ENCODE measurements around the gene TSPEAR. TPM values are rescaled to one million over a fixed set of nuclear protein-coding genes. Genes with fewer than 3 reads are reported as not detected.

The TSPEAR gene
- total and polyA plus RNA-seq, 2 donors (not counting 1 experiment from before 2014, with no cell fraction given) = not detected

DNA sequence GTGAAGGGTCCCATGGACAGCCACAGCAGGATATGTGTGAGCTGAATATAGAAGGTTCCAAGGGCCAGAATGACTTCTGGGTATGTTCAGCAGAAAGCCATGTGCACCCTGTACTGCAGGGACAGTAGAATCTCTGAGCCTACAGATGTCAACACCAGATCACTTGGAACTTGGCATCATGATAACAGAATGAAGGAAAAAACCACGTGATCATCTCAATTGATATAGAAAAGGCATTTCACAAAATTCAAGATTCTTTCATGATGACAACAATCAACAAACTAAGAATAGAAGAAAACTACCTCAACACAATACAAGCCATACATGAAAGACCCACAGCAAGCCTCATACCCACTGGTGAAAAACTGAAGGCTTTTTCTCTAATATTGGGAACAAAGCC is 43.8 kb downstream of the TSPEAR start:
- Histone ChIP-seq H4K20me1 (ENCODE audit: control insufficient read depth, insufficient read depth, low read length, poor library complexity, severe bottlenecking) (no peaks in the 10 kb centered on the region), H3K27ac (ENCODE audit: low read length in 2 of 2) (no peak overlapping the region), H3K79me2 (ENCODE audit: control insufficient read depth, insufficient read depth, low read length) (no peaks in the 10 kb centered on the region), H3K36me3 (replicated peaks in 1 of 2; ENCODE audit: control extremely low read depth in 1 of 2, control insufficient read depth in 1 of 2, extremely low read depth in 1 of 2, insufficient read depth in 2 of 2, low read length in 1 of 2) (no peaks in the 10 kb centered on the region), H2AFZ (ENCODE audit: insufficient read depth, low read depth, low read length, poor library complexity, severe bottlenecking) (no peak overlapping the region), H3K4me3 (ENCODE audit: control extremely low read depth in 1 of 5, extremely low read depth in 1 of 5, insufficient read depth in 1 of 5, low read depth in 2 of 5, low read length in 4 of 5) (no peak overlapping the region), H3K9ac (ENCODE audit: low read length) (no peak overlapping the region), H3K9me3 (ENCODE audit: control extremely low read depth in 1 of 3, control insufficient read depth in 2 of 3, insufficient read depth in 1 of 3, low read length in 2 of 3) (peaks cover 0 to 34% (median 13%) of the 10 kb centered on the region in 3 donors), H3K4me2 (replicated peaks; ENCODE audit: low read depth, low read length, poor library complexity, severe bottlenecking) (no peak overlapping the region), H3K4me1 (ENCODE audit: control insufficient read depth in 2 of 2, insufficient read depth in 2 of 2, low read length in 2 of 2) (no peaks in the 10 kb centered on the region), H3K27me3 (replicated peaks in 1 of 4; ENCODE audit: control extremely low read depth in 1 of 4, control insufficient read depth in 3 of 4, insufficient read depth in 4 of 4, low read length in 3 of 4) (peaks cover 0 to 19% (median 0%) of the 10 kb centered on the region in 4 experiments)
- intact Hi-C loops (cut with micrococcal nuclease) = no loop called here
- no peak for DNase-seq
- no CpG with 5 or more reads among the region's 1 CpG for WGBS (ENCODE audit: insufficient coverage)
- H3K4me1 Mint-ChIP-seq = no peaks in the 10 kb centered on the region
- no peak overlapping the region for H3K4me3 Mint-ChIP-seq
- ChIA-PET POLR2A (no interaction called here), CTCF (no interaction called here)
- H3K27ac Mint-ChIP-seq = no peak overlapping the region
- H3K9me3 Mint-ChIP-seq (ENCODE audit: insufficient read depth) = peaks cover 8% of the 10 kb centered on the region
- peaks cover 31% of the 10 kb centered on the region for H3K27me3 Mint-ChIP-seq
- no peak for TF ChIP-seq EZH2 (IDR thresholded peaks at IDR 0.05; ENCODE audit: borderline replicate concordance, insufficient read depth, low read depth, low read length, poor library complexity, severe bottlenecking)
- TF ChIP-seq, protein P1, sequence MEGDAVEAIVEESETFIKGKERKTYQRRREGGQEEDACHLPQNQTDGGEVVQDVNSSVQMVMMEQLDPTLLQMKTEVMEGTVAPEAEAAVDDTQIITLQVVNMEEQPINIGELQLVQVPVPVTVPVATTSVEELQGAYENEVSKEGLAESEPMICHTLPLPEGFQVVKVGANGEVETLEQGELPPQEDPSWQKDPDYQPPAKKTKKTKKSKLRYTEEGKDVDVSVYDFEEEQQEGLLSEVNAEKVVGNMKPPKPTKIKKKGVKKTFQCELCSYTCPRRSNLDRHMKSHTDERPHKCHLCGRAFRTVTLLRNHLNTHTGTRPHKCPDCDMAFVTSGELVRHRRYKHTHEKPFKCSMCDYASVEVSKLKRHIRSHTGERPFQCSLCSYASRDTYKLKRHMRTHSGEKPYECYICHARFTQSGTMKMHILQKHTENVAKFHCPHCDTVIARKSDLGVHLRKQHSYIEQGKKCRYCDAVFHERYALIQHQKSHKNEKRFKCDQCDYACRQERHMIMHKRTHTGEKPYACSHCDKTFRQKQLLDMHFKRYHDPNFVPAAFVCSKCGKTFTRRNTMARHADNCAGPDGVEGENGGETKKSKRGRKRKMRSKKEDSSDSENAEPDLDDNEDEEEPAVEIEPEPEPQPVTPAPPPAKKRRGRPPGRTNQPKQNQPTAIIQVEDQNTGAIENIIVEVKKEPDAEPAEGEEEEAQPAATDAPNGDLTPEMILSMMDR (IDR thresholded peaks at IDR 0.05) = no peak
- ATAC-seq (ENCODE audit: low read depth) = no peak

- no peak for DNase-seq
- no peak within 1 kb of the TSS for H3K4me3 ChIP-seq (ENCODE audit: control extremely low read depth in 1 of 5, extremely low read depth in 1 of 5, insufficient read depth in 1 of 5, low read depth in 2 of 5, low read length in 4 of 5)
- Mint-ChIP-seq H3K4me1 (no peaks in the 10 kb centered on the region), H3K27ac (no peak within 1 kb of the TSS), H3K27me3 (peaks cover 38% of the 10 kb centered on the region), H3K9me3 (ENCODE audit: insufficient read depth) (peaks cover 8% of the 10 kb centered on the region), H3K4me3 (no peak within 1 kb of the TSS)
- H3K4me2 ChIP-seq (replicated peaks; ENCODE audit: low read depth, low read length, poor library complexity, severe bottlenecking) = no peak within 1 kb of the TSS
- H3K9ac ChIP-seq (ENCODE audit: low read length) = no peak within 1 kb of the TSS
- no peaks in the 10 kb centered on the region for H3K79me2 ChIP-seq (ENCODE audit: control insufficient read depth, insufficient read depth, low read length)
- TF ChIP-seq EZH2 (IDR thresholded peaks at IDR 0.05; ENCODE audit: borderline replicate concordance, insufficient read depth, low read depth, low read length, poor library complexity, severe bottlenecking) = no peak
- TF ChIP-seq, protein P1 (IDR thresholded peaks at IDR 0.05) = no peak
- H3K27me3 ChIP-seq (replicated peaks in 1 of 4; ENCODE audit: control extremely low read depth in 1 of 4, control insufficient read depth in 3 of 4, insufficient read depth in 4 of 4, low read length in 3 of 4) = peaks cover 0 to 19% (median 0%) of the 10 kb centered on the region in 4 experiments
- no peak for ATAC-seq (ENCODE audit: low read depth)
- no peaks in the 10 kb centered on the region for H4K20me1 ChIP-seq (ENCODE audit: control insufficient read depth, insufficient read depth, low read length, poor library complexity, severe bottlenecking)
- 75% methylated on average over 17 of the region's 19 CpGs for WGBS (ENCODE audit: insufficient coverage)
- H3K4me1 ChIP-seq (ENCODE audit: control insufficient read depth in 2 of 2, insufficient read depth in 2 of 2, low read length in 2 of 2) = no peaks in the 10 kb centered on the region
- POLR2A ChIA-PET = no interaction called here
- peaks cover 0 to 26% (median 6%) of the 10 kb centered on the region in 3 donors for H3K9me3 ChIP-seq (ENCODE audit: control extremely low read depth in 1 of 3, control insufficient read depth in 2 of 3, insufficient read depth in 1 of 3, low read length in 2 of 3)
- no peaks in the 10 kb centered on the region for H3K36me3 ChIP-seq (replicated peaks in 1 of 2; ENCODE audit: control extremely low read depth in 1 of 2, control insufficient read depth in 1 of 2, extremely low read depth in 1 of 2, insufficient read depth in 2 of 2, low read length in 1 of 2)
- no peak within 1 kb of the TSS for H3K27ac ChIP-seq (ENCODE audit: low read length in 2 of 2)
- CTCF ChIA-PET = no interaction called here
- no peak within 1 kb of the TSS for H2AFZ ChIP-seq (ENCODE audit: insufficient read depth, low read depth, low read length, poor library complexity, severe bottlenecking)
- intact Hi-C loops (cut with micrococcal nuclease) = no loop called here
These were observed 44.7 kb downstream of the TSPEAR start, which contains the start of gene KRTAP12-2 for GRCh38 chr21:44666401-44667320. KRTAP12-2 (minus strand) TSS chr21:44666927; CDS start chr21:44666886, 41 bp downstream.

Measured in B cell (primary cell).